ENCODE results near the gene ETS1.

ETS1 gene

GRCh38 chr11:128568166-128568778 is 19.1 kb downstream of the ETS1 start:
- DNase-seq (ENCODE audit: low read depth in 2 of 2), result no peak

- no peak for DNase-seq (ENCODE audit: low read depth in 2 of 2)
Observed at GRCh38 chr11:128567130-128567529, 20.2 kb downstream of the ETS1 start.

- no peak for DNase-seq (ENCODE audit: low read depth in 2 of 2)
Observed at GRCh38 chr11:128565881-128566280, 21.5 kb downstream of the ETS1 start.

- no peak for DNase-seq (ENCODE audit: low read depth in 2 of 2)
Observed at GRCh38 chr11:128564642-128565245, 22.6 kb downstream of the ETS1 start.

GRCh38 chr11:128563942-128564641 is 23.3 kb downstream of the ETS1 start:
- no peak for DNase-seq (ENCODE audit: low read depth in 2 of 2)

- no peak for DNase-seq (ENCODE audit: low read depth in 2 of 2)
Observed at GRCh38 chr11:128563308-128563707, 24.1 kb downstream of the ETS1 start.

GRCh38 chr11:128559496-128560103 is 27.8 kb downstream of the ETS1 start:
- no peak for DNase-seq (ENCODE audit: low read depth in 2 of 2)

- no peak for DNase-seq (ENCODE audit: low read depth in 2 of 2)
Observed at GRCh38 chr11:128555606-128556005, 31.8 kb downstream of the ETS1 start.

- no peak for DNase-seq (ENCODE audit: low read depth in 2 of 2)
Observed at GRCh38 chr11:128553662-128554362, 33.5 kb downstream of the ETS1 start.

GRCh38 chr11:128552783-128553661 is 34.3 kb downstream of the ETS1 start:
- DNase-seq (ENCODE audit: low read depth in 2 of 2), result no peak

- DNase-seq (ENCODE audit: low read depth in 2 of 2), result no peak
Observed at GRCh38 chr11:128551611-128552335, 35.6 kb downstream of the ETS1 start.

- DNase-seq (ENCODE audit: low read depth in 2 of 2), result no peak
Observed at GRCh38 chr11:128551058-128551457, 36.3 kb downstream of the ETS1 start.

- no peak for DNase-seq (ENCODE audit: low read depth in 2 of 2)
Observed at GRCh38 chr11:128550261-128550821, 37.0 kb downstream of the ETS1 start.

- no peak for DNase-seq (ENCODE audit: low read depth in 2 of 2)
Observed at GRCh38 chr11:128549256-128549944, 38.0 kb downstream of the ETS1 start.

- DNase-seq (ENCODE audit: low read depth in 2 of 2), result no peak
Observed at GRCh38 chr11:128548649-128549255, 38.6 kb downstream of the ETS1 start.

GRCh38 chr11:128547946-128548648 is 39.3 kb downstream of the ETS1 start:
- DNase-seq (ENCODE audit: low read depth in 2 of 2), result no peak

GRCh38 chr11:128546916-128547315 is 40.4 kb downstream of the ETS1 start:
- DNase-seq (ENCODE audit: low read depth in 2 of 2), result no peak

GRCh38 chr11:128544471-128545051 is 42.8 kb downstream of the ETS1 start:
- no peak for DNase-seq (ENCODE audit: low read depth in 2 of 2)
